GM12891 (cell line): ENCODE data around the gene KCNAB1.

Experiments
- PAX5 ChIP-seq: IDR thresholded peaks from 2 replicates; pipeline ENCODE4 v1.6.1; 2011; ENCODE audit warnings: low read length, moderate library complexity, mild to moderate bottlenecking; ENCODE audit not compliant: insufficient read depth, severe bottlenecking
- POLR2A ChIP-seq: IDR thresholded peaks from 2 replicates; pipeline ENCODE4 v1.6.1; 2011; ENCODE audit warnings: low read depth, low read length, control low read depth
- POLR2AphosphoS5 ChIP-seq: IDR thresholded peaks from 2 replicates; pipeline ENCODE4 v1.6.1; 2011; ENCODE audit warnings: low read depth, low read length, control low read depth

GRCh38 chr3:156344215-156344614 lies 223.8 kb downstream of the KCNAB1 start:
- TF ChIP-seq POLR2A (no peak), POLR2AphosphoS5 (no peak), PAX5 (no peak)
